ENCODE data around the gene HTRA3.

HTRA3 gene

DNA sequence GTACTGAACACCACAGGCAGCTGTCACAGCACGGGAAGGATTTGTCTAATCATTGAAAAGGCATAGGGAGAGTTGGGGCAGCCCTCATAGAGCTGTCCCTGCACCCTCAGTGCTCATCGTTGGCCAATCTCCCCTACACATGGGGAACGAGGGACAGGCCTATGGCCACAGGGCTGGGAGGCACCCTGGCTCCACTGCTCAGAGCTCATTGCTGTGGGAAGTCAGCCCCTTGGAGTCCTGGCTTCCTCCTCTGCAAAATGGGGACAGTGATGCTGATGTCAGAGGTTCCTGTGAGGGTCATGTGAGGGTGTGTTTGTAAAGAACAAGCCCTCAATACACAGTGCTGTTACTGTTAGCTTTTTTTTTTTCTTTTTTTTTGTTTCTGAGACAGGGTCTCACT lies 19.3 kb upstream of the HTRA3 start:
- DNase-seq = no peak

DNA sequence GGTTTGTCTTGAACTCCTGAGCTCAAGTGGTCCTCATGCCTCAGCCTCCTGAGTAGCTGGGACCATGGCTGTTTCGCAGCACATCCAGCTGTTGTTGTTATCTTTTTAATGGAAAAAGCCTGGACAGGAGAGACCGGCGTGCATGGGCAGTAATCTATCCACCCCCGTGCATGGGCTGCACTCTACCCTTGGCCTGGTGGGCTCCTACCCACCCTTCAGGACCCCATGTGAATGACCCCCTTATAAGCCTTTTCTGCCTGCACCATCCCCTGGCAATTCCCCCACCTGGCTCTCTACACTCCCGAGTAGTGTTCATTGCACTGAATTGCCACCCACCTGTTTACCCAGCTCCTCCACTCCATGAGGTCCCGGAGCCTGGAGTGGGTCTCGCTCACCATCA lies 18.9 kb upstream of the HTRA3 start:
- no peak for DNase-seq

DNA sequence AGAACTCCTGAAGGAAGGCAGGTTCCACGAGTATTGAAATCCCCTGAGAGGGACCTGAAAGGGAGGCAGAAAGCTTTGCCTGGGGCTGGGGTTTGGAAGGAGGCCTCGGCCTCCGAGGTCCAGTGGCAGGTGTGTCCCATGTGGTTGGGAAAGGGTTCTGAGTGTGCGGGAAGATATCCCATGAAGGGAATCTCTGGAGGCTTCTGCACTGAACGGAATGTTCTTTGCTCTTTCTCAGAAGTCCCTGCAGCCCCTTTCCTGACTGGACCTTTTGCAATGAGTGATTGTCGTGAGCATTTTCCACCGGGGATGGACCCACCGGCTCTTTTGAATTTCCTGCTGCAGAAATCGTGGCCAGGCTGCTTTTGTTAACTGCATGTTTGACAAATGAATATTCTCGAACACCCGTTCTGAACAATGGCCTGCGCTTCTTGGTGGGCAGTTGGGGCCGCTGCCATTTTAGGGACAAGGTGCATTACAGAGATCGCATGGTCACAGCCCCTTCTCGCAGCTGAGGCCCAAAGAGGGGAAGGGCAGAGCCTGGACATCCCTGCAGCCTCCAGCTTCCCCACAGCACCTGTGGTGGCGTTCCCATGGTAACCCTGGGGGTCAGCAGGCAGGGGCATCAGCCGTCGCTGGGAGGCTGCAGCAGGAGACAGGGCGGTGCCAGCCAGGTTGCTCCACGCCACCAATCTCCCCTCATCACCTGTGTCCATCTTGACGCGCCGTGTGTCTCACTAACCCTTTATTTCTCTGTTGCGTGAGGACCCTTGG lies 18.3 kb upstream of the HTRA3 start:
- DNase-seq = no peak

DNA sequence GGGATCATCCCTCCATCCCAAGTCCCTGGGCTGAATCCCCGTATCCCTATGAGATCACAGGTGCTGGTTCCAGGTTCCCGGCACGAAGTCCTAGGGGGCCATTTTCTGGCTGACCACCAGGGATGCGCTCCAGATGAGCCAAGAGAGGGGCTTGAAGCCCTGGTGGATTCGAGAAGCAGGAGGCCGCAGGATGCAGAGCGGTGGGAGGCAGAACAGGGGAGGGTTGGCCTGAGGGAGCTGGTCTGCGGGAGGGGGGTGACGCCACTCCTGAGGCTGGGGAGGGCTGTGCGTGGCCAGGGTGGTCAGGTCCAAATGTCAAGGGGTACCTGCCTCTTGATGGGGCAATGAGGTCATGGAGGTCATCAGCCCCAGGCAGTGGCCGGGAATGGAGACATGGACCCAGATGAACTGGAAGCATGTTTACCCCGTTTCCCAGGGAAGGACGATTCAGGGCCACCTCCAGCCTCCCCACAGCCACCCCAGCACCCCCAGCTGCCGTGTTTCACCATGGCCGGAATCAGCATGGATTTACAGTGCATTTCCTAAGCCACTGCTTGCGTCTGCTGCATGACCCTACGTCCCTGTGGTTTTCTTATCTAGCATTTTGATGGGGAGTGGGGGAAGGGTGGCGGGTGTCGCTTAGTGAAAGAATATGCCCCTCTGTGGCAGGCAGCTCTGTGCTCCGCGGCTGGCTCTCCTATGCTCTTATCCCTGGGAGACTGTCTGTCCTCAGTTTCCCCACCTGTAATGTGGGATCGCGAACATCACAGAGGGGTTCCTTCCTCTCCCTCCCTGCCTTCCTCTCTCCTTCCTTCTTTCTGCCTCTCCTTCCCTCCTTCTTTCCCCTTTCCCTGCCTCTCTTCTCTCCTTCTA lies 17.0 kb upstream of the HTRA3 start:
- no peak for DNase-seq

DNA sequence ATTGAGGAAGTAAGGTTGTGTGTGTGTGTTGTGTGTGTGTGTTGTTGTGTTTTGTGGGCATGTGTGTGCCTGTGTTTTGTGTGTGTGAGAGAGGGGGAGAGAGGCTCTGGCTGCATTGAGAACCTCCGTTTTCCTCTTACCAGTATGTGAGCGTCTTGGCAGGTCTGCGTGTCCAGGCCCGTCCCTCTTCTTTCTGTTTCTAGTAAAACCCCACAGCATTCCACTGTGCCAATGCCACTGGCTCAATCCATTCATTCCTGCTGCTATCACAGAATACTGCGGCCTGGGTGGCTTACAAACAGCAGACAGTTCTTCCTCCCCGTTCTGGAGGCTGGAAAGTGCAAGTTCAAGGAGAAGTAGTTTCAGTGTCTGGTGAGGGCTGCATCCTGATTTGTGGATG lies 15.5 kb upstream of the HTRA3 start:
- no peak for DNase-seq

DNA sequence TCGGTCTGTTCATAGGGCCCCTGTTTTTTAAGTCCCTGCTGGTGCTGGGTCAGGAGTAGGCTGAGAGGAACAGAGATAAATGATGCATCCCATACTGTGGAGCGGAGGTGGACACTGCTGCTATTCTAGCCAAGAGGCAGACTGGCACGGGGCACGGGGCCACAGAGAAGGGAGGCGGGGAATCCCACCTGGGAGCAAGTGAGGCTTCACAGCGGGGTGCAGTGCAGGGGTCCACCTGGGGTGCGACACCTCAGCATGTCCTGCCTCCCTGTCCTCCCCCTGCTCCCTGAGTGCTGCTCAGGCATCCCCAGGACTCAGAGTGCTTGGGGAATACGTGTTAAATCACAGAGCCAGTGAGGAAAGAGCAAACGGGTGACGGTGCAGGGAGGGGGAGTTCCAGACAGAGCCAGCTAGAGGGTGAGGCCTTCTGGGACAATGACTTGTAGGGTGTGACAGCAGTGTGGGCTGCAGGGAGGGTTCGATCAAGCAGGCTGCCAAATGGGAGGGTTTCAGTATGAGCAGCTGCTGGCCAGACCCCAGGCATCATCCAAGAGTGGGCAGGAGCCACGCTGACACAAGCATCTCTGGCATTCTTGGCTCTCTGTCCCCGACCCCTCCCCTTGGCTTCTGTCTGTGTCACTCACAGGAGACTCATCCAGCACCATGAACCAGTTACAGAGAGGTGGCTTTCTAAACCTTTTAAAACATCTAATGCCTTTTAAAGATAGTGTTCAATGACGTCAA lies 13.7 kb upstream of the HTRA3 start:
- no peak for DNase-seq

DNA sequence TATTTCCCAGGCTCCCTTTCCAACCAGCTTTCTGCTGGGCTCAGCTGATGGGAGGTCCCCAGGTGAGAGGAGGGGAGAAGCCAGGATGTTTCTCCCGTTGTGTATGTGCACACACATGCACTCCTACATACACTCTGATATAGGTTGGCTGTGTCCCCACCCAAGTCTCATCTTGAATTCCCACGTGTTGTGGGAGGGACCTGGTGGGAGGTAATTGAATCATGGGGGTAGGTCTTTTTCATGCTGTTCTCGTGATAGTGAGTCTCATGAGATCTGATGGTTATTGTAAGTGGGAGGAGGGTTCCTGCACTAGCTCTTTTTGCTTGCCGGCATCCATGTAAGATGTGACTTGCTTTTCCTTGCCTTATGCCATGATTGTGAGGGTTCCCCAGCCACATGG lies 11.7 kb upstream of the HTRA3 start:
- DNase-seq = no peak

DNA sequence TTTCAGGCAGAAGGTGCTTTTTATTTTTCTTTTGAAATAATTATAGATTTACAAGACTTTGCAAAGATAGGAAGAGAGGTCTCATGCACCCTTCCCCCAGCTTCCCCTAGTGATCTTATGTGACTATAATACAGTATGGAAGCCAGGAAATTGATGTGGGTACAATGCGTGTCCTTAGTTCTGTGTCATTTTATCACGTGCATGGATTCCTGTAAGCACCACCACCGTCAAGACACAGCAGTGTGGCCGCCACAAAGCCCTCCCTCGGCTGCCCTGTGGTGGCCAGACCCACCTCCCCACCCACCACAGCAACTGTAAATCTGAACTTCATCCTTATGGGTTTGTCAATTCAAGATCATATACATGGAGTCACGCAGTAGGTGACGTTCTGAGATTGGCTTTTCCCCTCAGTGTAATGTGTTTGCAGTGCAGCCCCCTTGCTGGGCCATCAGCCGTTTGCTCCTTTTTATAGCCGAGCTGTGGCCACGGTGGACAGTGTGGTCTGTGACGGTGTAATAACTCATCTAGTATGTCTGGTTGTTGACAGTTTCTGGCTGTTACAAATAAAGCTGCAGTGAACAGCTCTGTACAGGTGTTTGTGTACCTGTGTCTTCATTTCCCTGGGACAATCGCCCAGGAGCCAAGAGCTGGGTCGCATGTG lies 10.9 kb upstream of the HTRA3 start:
- no peak for DNase-seq

DNA sequence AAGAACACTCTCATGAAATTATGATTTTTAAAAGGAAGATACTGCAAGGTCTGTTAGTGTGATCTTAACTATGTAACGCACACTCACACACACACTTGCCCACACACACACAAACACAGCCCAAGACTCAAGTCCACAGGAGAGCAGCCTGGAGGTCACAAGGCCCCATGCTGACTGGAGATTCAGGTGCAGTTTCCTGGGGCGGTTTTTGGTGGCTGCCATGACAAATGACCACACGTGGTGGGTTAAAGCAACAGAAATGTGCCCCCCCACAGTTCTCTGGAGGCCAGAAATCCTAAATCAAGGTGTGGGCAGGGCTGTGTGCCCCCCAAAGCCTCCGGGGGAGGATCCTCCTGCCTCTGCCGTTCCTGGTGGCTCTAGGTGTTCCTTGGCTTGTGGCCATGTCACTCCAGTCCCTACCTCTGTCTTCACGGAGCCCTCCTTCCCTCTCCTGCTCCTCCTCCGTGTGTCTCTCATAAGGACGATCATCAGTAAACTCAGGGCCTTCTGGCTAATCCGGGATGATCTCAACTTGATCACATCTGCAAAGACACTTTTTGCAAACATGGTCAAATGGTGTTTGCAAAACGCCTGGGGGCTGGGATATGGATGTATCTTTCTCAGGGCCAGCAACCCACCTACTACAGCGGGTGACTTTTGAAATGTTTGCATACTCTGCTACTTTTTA lies 9.7 kb upstream of the HTRA3 start:
- no peak for DNase-seq

DNA sequence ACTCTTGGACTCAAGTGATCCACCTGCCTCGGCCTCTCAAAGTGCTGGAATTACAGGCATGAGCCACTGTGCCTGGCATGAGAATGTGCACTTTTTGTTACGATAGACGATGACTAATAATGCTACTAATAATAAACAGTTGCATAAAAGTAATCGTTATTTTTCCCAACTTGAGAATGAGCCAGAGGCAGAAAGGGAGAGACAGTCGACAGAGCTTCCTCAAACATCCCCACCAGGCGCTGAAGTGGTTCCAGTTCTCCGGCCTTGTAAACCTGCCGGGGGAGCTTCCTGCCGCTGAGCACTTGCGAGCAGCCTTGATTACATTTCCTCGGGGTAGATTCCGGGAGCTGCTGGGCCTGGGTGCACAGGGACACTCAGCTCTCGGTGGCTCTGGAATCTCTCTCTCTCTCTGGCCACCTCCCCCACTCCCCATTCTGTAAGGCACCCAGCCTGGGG lies 8.9 kb upstream of the HTRA3 start:
- no peak for DNase-seq

DNA sequence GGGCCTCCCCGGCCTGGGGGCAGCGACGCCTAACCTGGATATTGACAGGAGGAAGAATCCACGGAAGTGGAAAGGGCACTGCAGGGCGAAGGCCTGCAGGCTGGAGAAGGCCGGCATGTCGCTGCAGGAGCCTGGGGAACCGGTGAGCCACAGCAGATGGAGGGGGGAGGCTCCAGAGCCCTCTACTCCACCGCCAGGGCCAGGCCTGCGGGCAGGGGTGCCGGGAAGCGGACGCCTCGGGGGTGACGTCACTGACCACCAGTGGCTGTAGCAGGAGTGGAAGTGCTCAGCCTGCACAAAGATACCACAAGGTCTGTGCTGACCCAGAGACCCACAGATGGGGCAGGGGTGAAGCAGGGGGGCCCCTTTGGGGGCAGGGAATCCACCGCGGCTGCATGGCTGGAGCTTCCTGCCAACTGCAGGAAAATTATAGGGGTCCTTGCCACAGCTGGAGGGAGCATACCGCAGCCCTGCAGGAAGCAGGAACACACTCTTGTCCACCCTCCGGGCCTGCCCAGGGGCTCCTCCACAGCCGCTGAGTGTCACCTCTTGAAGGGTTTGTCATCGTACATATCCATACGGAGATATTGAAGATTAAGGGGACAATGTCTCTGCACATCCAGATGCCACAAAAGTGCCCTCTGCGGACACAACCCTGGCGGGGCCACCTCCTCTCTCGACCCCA lies 7.6 kb upstream of the HTRA3 start:
- DNase-seq = no peak

DNA sequence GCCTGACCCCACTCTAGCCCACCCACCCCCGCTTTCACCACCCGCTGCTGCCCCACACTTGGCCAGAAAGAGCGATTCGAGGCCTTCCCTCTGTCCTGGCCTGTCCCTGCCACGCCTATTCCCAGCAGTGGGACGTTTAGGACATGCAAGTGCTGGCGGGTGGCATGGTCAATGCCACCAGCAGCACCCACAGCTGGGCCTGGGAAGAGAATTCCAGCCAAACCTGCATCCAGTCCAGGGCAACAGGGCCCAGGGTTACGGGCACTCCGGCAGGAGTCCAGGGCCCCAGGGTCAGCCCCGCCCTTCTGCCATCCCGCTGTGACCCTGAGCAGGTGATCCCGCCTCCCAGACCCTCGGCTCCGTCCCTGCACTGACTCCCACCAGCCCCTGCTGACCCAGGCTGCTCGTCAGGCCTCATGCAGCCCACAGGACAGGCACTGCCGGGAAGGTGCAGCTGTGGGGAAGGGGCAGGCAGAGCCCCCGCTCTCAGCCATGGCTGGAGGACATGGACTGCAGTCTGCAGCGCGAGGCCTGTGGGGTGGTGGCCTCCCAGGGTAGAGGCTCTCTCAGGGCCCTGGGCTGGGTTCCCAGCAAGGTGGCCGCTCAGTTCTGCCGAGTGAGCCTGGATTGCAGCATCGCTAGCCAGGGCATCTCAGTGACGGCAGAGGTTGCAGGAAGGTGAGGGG lies 6.8 kb upstream of the HTRA3 start:
- DNase-seq = no peak

DNA sequence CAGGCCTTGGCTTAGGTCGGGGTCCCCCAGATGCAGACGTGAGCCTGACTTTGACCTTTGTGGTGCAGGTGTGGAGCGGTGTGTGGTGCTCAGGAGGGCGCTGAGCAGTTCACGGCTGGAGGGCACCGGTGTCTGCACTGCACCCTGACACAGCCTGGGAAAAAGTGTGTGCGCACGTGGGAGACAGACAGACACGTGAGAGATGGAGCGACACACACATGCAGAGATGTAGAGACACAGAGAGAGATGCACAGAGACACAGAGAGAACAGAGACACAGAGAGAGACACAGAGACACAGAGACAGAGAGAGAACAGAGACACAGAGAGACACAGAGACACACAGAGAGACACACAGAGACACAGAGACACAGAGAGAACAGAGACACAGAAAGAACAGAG lies 6.2 kb upstream of the HTRA3 start:
- no peak for DNase-seq

DNA sequence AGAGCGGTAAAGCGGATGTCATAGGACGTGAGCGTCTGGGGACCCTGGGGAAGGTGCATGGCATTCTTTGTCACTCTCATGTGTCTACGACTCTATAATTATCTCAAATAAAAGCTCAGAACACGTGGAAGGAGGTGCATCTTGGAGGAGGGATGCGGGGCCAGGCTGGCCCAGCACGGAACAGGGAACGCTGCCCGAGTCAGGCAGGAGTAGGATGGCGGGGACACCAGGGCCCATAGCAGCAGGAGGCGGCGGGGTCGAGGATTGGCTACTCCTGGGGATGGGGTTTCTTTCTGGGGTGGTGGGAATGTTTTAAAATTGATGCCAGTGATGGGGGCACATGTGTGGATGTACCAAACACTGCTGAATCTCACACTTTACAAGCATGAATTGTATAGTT lies 5.4 kb upstream of the HTRA3 start:
- no peak for DNase-seq

DNA sequence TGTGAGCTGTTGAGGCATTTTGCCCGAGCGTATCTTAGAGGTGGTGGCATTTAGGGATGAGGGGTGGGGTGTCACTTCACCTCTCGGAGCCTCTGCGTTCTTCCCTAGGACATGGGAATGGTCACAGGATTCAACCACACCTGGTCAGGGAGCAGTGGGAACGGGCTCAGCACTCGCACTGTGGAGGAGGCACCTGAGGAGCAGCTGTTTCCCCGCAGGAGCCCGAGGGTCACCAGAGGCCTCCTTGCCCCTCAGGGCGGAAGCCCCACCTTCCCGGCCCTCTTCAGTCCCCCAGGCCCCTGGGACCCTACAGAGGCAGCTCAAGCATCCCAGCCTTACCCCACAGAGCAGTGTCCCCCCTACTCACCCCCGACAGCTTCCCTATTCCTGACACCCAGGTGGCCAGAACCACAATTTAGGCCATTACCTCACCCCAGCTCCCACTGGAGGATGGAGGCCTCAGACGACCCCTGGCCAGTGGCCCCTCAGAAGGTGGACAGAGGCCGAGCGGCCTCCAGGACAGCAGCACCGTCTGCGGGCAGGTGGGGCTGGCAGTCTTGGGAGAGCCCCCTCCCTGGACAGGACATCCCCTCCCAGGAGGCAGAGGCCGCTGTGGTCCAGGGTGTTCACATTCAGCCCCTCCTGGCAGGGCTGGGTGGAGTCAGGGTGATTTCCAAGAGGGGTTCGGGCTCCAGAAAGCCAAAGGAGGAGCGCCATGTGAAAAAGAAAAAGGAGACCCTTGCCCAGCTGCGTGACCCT lies 4.2 kb upstream of the HTRA3 start:
- DNase-seq = no peak

DNA sequence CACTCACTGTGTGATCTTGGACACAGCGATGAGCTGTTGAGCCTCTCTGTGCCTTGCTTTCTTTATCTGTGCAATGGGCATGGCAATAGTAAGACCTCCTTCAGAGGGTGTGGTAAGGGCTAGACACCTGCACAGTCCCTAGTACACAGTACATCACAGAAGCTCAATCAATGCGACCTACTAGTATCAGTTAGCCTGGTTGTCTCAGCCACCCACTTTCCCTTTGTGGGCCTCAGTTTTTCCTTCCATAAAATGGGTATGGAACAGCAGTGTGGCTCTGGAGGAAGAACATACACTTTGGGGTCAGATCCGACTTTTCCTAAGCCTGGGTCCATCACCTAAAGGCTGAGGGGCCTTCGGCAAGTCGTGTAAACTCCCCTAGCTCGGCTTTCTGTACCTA lies 3.5 kb upstream of the HTRA3 start:
- no peak for DNase-seq

DNA sequence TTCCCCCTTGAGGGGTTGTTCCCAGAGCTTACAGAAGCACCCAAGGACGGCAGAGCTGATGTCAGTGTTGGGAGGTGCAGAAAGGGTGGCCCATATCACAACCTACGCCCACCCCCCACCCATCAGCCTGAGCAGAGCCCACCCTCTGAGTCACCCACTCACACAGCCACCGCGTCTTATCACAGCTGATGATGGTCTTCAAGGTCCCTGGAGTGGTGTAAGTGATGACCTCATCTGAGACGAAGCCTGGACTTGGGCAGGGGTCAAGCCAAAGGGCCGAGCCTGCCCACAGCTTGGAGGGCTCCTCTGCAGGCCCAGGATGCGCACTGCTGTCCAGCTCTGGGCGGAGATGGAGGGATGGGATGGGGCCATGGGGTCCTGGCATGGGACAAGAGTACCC lies 3.0 kb upstream of the HTRA3 start:
- DNase-seq = no peak

DNA sequence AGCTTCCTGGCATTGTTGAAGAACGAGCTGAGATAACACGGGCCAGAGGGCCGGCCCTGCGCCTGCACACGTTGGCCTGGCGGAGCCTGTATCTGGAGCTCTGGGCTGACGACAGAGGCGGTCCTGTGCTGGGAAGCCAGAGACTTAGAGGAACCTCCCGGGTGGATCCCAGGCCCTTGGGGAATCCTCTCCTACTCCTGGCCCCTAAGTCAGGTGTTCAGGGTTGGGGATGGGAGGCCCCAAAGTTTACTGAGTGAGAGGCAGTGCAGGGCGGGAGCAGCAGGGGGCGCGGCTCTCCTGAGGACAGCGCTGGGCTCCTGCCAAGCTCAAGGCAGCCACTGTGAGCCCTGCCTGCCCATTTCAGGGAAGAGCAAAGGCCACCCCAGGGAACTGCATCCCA lies 2.5 kb upstream of the HTRA3 start:
- no peak for DNase-seq

DNA sequence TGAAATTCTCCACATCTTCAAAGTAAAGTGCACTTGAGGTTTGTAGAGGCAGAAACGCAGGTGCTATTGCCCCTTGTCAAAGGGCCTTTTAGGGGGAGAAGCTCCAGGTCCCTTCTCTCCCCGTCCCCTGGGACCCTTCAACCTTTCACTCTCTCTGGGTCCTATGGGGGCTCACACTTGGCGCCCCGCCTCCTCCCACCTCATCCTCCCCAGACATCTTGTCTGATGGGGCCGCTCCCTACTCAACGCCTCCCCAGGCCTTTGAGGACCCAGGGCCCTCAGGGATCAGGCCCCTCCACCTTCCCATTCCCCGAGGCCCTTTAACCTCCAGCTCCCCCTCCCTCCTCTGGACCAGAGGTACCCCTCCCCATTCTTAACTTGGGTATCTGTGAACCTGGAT lies 1.3 kb upstream of the HTRA3 start:
- DNase-seq = no peak

DNA sequence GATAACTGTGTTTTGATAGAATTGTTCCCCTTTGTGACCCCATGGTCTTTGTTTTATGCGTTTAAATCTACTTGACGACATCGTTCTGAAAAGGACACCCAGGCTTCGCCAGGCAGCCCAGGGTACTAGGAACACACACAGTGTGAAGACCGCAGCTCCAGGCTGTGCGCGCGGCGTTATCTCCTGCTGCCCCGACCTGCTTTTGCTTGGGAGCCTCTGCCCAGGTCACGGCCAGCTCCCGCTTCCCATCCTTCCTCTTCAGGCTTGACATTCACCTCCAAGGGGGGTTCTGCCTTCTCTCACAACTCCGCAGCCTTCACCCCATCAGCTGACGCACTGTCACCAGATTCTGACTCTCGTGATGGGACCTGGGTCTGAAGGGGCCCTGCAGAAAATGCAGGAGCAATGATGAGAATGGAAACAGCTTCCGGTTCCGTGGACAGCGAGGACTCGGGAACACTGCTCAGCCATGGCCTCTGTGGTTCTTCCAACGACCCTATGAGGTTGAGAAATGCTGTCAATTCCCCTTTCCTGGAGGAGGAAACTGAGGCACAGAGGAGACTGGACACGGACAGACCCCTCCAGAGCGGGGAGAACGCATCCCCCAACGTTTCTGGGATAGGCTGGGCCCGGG lies 536 bp upstream of the HTRA3 start:
- no peak for DNase-seq
